OCI-LY7 (cell line): ENCODE measurements around the gene FAM240A.

Experiments used
- CTCF ChIP-seq: fragments of 200-600 bp; sonication (generic); conservative IDR thresholded peaks from 2 replicates; pipeline ENCODE4 v1.5.1; 2014; ENCODE audit warnings: mild to moderate bottlenecking, antibody characterized with exemption, low read length, moderate library complexity, mixed read lengths
- EZH2phosphoT487 ChIP-seq: fragments of 200-600 bp; sonication (generic); IDR thresholded peaks from 2 replicates; pipeline ENCODE4 v1.6.1; 2018; ENCODE audit warnings: low read depth, borderline replicate concordance, mild to moderate bottlenecking, mixed run types, antibody characterized with exemption, low read length, moderate library complexity, mixed read lengths

GRCh38 chr3:46619845-46620778 lies 7.8 kb downstream of the FAM240A start:
- TF ChIP-seq CTCF, result no peak
- no peak for TF ChIP-seq EZH2phosphoT487
